ENCODE measurements around the gene LYRM4. TPM values are rescaled to one million over a fixed set of nuclear protein-coding genes. Genes with fewer than 3 reads are reported as not detected.

The LYRM4 gene
- total RNA-seq, 2 donors from 2014 or later: 19.1 to 22.5 TPM

- Histone ChIP-seq H3K27me3 (no peaks in the 10 kb centered on the region), H3K9me3 (no peaks in the 10 kb centered on the region), H3K4me1 (no peaks in the 10 kb centered on the region), H3K4me3 (no peak overlapping the region), H3K36me3 (no peaks in the 10 kb centered on the region), H3K27ac (no peak overlapping the region)
- TF ChIP-seq, protein P1, sequence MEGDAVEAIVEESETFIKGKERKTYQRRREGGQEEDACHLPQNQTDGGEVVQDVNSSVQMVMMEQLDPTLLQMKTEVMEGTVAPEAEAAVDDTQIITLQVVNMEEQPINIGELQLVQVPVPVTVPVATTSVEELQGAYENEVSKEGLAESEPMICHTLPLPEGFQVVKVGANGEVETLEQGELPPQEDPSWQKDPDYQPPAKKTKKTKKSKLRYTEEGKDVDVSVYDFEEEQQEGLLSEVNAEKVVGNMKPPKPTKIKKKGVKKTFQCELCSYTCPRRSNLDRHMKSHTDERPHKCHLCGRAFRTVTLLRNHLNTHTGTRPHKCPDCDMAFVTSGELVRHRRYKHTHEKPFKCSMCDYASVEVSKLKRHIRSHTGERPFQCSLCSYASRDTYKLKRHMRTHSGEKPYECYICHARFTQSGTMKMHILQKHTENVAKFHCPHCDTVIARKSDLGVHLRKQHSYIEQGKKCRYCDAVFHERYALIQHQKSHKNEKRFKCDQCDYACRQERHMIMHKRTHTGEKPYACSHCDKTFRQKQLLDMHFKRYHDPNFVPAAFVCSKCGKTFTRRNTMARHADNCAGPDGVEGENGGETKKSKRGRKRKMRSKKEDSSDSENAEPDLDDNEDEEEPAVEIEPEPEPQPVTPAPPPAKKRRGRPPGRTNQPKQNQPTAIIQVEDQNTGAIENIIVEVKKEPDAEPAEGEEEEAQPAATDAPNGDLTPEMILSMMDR (IDR thresholded peaks at IDR 0.05): no peak
- DNase-seq (ENCODE audit: low spot score): no peak
Measured at GRCh38 chr6:5073992-5074391, 186.8 kb downstream of the LYRM4 start.

DNA sequence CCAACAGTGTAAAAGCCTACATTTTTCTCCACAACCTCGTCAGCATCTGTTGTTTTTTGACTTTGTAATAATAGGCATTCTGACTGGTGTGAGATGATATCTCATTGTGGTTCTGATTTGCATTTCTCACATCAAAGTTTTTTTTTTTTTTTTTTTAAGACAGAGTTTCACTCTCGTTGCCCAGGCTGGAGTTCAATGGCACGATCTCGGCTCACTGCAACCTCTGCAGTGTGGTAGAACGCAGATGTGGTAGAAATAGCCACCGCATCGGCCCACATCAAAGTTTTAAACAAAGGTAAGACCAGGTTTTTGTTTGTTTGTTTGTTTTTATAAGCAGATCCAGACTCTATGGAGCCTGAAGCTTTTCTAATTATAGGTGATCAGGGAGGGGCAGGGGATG, 188.3 kb downstream of the LYRM4 start:
- TF ChIP-seq, protein P1 (IDR thresholded peaks at IDR 0.05): no peak
- no peak overlapping the region for H3K4me3 ChIP-seq

DNA sequence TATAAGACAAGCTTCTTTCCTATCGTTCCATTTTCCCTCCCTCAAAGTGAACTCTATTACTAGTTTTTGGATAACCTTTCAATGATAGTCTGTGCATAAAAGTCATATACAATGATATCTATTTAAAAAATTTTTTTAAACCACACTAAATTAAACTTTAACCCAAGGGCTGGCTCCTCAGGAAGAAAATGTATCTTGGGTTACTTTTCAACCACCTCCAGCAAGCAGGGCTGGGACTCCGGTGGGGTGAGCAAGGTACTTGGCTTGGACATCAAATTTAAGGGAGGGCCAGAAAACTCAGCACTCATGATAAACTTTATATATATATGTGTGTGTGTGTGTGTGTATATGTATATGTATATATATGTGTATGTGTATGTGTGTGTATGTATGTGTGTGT, 189.5 kb downstream of the LYRM4 start:
- no peak overlapping the region for H3K27ac ChIP-seq
- no peaks in the 10 kb centered on the region for H3K4me1 ChIP-seq
- no peak overlapping the region for H3K4me3 ChIP-seq
- H3K36me3 ChIP-seq: no peaks in the 10 kb centered on the region
- TF ChIP-seq, protein P1 (IDR thresholded peaks at IDR 0.05): no peak
- no peak for DNase-seq (ENCODE audit: low spot score)
- peaks cover 0 to 5% of the 10 kb centered on the region in 2 donors for H3K9me3 ChIP-seq
- no peaks in the 10 kb centered on the region for H3K27me3 ChIP-seq

More for the DNA sequence above, 188.3 kb downstream of the LYRM4 start:
- Histone ChIP-seq H3K36me3 (no peaks in the 10 kb centered on the region), H3K27ac (no peak overlapping the region), H3K4me1 (no peaks in the 10 kb centered on the region), H3K27me3 (no peaks in the 10 kb centered on the region), H3K9me3 (peaks cover 0 to 2% of the 10 kb centered on the region in 2 donors)
- DNase-seq (ENCODE audit: low spot score): no peak

GRCh38 chr6:5068153-5068751, 192.5 kb downstream of the LYRM4 start:
- H3K27me3 ChIP-seq: no peaks in the 10 kb centered on the region
- TF ChIP-seq, protein P1 (IDR thresholded peaks at IDR 0.05): no peak
- no peaks in the 10 kb centered on the region for H3K36me3 ChIP-seq
- H3K4me3 ChIP-seq: no peak overlapping the region
- H3K9me3 ChIP-seq: peaks cover 0 to 5% of the 10 kb centered on the region in 2 donors
- no peak overlapping the region for H3K27ac ChIP-seq
- DNase-seq (ENCODE audit: low spot score): no peak
- H3K4me1 ChIP-seq: no peaks in the 10 kb centered on the region

- TF ChIP-seq, protein P1 (IDR thresholded peaks at IDR 0.05): no peak
- Histone ChIP-seq H3K27me3 (no peaks in the 10 kb centered on the region), H3K4me3 (no peak overlapping the region), H3K9me3 (peaks cover 0 to 5% of the 10 kb centered on the region in 2 donors), H3K4me1 (no peaks in the 10 kb centered on the region), H3K27ac (no peak overlapping the region), H3K36me3 (no peaks in the 10 kb centered on the region)
- no peak for DNase-seq (ENCODE audit: low spot score)
Measured at GRCh38 chr6:5067305-5067704, 193.4 kb downstream of the LYRM4 start.
